CD4-positive, alpha-beta T cell (primary cell): ENCODE data around the gene CHD9. TPM values are rescaled to one million over a fixed set of nuclear protein-coding genes. Genes with fewer than 3 reads are reported as not detected.

Experiments
- ATAC-seq: fragments of 200-7000 bp; cut with Tn5 transposase; one replicate; pipeline ENCODE4 v1.10.0; 2022; ENCODE audit warnings: mild to moderate bottlenecking; ENCODE audit not compliant: poor library complexity
- CTCF ChIA-PET: fragments of 350-600 bp; sonication (Branson Sonifier 250); formaldehyde crosslinking; loops from one replicate; lab custom pipeline; 2021; ENCODE audit warnings: antibody characterized with exemption, inconsistent platforms; lab: Charles Lee
- POLR2A ChIA-PET: fragments of 350-600 bp; sonication (Branson Sonifier 250); formaldehyde crosslinking; loops from one replicate; lab custom pipeline; 2021; ENCODE audit warnings: antibody characterized with exemption, inconsistent platforms; lab: Charles Lee
- DNase-seq, 14 experiments: peaks; one replicate each; pipeline ENCODE4 v3.0.0-alpha.2; 2013 to 2020; ENCODE audit warnings: mixed read lengths in 2 of 14
- H3K27ac ChIP-seq, 2 donors: one replicate each; pipeline versions ENCODE4 v1.5.1 to v1.7.0; 2013; ENCODE audit warnings: low read length in 2 of 2, low read depth in 1 of 2, mild to moderate bottlenecking in 1 of 2
- H3K27me3 ChIP-seq, 2 experiments: 1 replicate in 1 of 2; 2 replicates in 1 of 2; pipeline versions ENCODE4 v1.6.1 to v1.7.0; 2013; ENCODE audit warnings: low read length in 2 of 2, control low read depth in 1 of 2, mild to moderate bottlenecking in 1 of 2, moderate library complexity in 1 of 2; ENCODE audit not compliant: insufficient read depth in 2 of 2, control insufficient read depth in 1 of 2
- H3K36me3 ChIP-seq: one replicate; pipeline ENCODE4 v1.6.1; 2013; ENCODE audit warnings: low read length, control low read depth; ENCODE audit not compliant: insufficient read depth
- H3K4me1 ChIP-seq: one replicate; pipeline ENCODE4 v1.6.1; 2013; ENCODE audit warnings: low read length, control low read depth; ENCODE audit not compliant: insufficient read depth
- H3K4me3 ChIP-seq: one replicate; pipeline ENCODE4 v1.5.1; 2013; ENCODE audit warnings: mild to moderate bottlenecking, low read length, moderate library complexity
- H3K9me3 ChIP-seq, 2 experiments: 1 replicate in 1 of 2; 2 replicates in 1 of 2; pipeline versions ENCODE4 v1.6.1 to v1.7.0; 2013; ENCODE audit warnings: low read length in 2 of 2, mild to moderate bottlenecking in 2 of 2, control low read depth in 1 of 2, moderate library complexity in 1 of 2; ENCODE audit not compliant: control insufficient read depth in 1 of 2, insufficient read depth in 1 of 2
- H3K27ac Mint-ChIP-seq: one replicate; pipeline ENCODE4 v1.8.0; 2020; ENCODE audit warnings: mixed read lengths
- H3K27me3 Mint-ChIP-seq: one replicate; pipeline ENCODE4 v1.8.0; 2021; ENCODE audit warnings: mixed read lengths
- H3K36me3 Mint-ChIP-seq: one replicate; pipeline ENCODE4 v1.8.0; 2021; ENCODE audit warnings: low read depth, mixed read lengths
- H3K4me1 Mint-ChIP-seq: one replicate; pipeline ENCODE4 v1.8.0; 2021; ENCODE audit warnings: low read depth, mixed read lengths
- H3K4me3 Mint-ChIP-seq: one replicate; pipeline ENCODE4 v1.8.0; 2020; ENCODE audit warnings: mild to moderate bottlenecking, mixed read lengths
- H3K9me3 Mint-ChIP-seq: one replicate; pipeline ENCODE4 v1.8.0; 2020; ENCODE audit warnings: mixed read lengths
- CTCF ChIP-seq: fragments of 200-600 bp; IDR thresholded peaks from one replicate; pipeline ENCODE4 v1.8.0; 2022; ENCODE audit warnings: antibody characterized with exemption, mild to moderate bottlenecking
- intact Hi-C, 2 experiments: fragments of 100-400 bp; cut with DNase I in 1 of 2; cut with micrococcal nuclease in 1 of 2; formaldehyde crosslinking; loops; one replicate each; pipeline versions ENCODE4 v1.15.1 to v1.9.0; 2023 to 2025; cut with DNase I, micrococcal nuclease
- total RNA-seq, 174 experiments: library from RNA in 2 of 174; stranded (reverse) in 2 of 174; gene quantifications; one replicate each; pipeline ENCODE4 v1.2.3 and lab custom pipeline; 2021 to 2026

CHD9 gene
- total RNA-seq, 2 experiments from 2014 or later: 28.2 to 28.8 TPM

GRCh38 chr16:53191413-53191812 lies 136.6 kb downstream of the CHD9 start:
- Histone ChIP-seq H3K27me3 (no peaks in the 10 kb centered on the region), H3K36me3 (no peaks in the 10 kb centered on the region), H3K4me3 (no peak overlapping the region), H3K9me3 (no peaks in the 10 kb centered on the region), H3K4me1 (no peaks in the 10 kb centered on the region), H3K27ac (no peak overlapping the region)
- H3K36me3 Mint-ChIP-seq: peaks cover 21% of the 10 kb centered on the region
- H3K4me1 Mint-ChIP-seq: peaks cover 4% of the 10 kb centered on the region
- H3K27ac Mint-ChIP-seq: no peak overlapping the region
- POLR2A ChIA-PET: no interaction called here
- intact Hi-C loops: no loop called here
- CTCF ChIA-PET: no interaction called here
- no peak for TF ChIP-seq CTCF
- ATAC-seq (no peak), DNase-seq (no peak)
- no peaks in the 10 kb centered on the region for H3K27me3 Mint-ChIP-seq
- H3K9me3 Mint-ChIP-seq: peaks cover 4% of the 10 kb centered on the region
- no peak overlapping the region for H3K4me3 Mint-ChIP-seq

- H3K27ac ChIP-seq: no peak overlapping the region
- no peaks in the 10 kb centered on the region for H3K4me1 ChIP-seq
- intact Hi-C loops: no loop called here
- H3K27me3 ChIP-seq: no peaks in the 10 kb centered on the region
- no peak for TF ChIP-seq CTCF
- no peak overlapping the region for H3K4me3 ChIP-seq
- H3K9me3 Mint-ChIP-seq: no peaks in the 10 kb centered on the region
- H3K27me3 Mint-ChIP-seq: no peaks in the 10 kb centered on the region
- ChIA-PET CTCF (no interaction called here), POLR2A (interaction anchor here (0.6 kb wide), 1 partner anchor 173 kb away, joined by 3 read pairs; no protein-coding TSS in a partner anchor)
- H3K9me3 ChIP-seq: no peaks in the 10 kb centered on the region
- H3K36me3 Mint-ChIP-seq: peaks cover 3% of the 10 kb centered on the region
- ATAC-seq (no peak), DNase-seq (no peak)
- H3K4me1 Mint-ChIP-seq: peaks cover 4% of the 10 kb centered on the region
- H3K4me3 Mint-ChIP-seq: no peak overlapping the region
- H3K27ac Mint-ChIP-seq: no peak overlapping the region
- no peaks in the 10 kb centered on the region for H3K36me3 ChIP-seq
These were observed 144.1 kb downstream of the CHD9 start for GRCh38 chr16:53198933-53199332.

GRCh38 chr16:53201900-53202299 lies 147.1 kb downstream of the CHD9 start:
- Histone ChIP-seq H3K27me3 (no peaks in the 10 kb centered on the region), H3K4me1 (no peaks in the 10 kb centered on the region), H3K9me3 (no peaks in the 10 kb centered on the region), H3K36me3 (no peaks in the 10 kb centered on the region), H3K27ac (no peak overlapping the region), H3K4me3 (no peak overlapping the region)
- ATAC-seq (no peak), DNase-seq (no peak)
- H3K27ac Mint-ChIP-seq: no peak overlapping the region
- intact Hi-C loops: no loop called here
- H3K36me3 Mint-ChIP-seq: peaks cover 6% of the 10 kb centered on the region
- no peaks in the 10 kb centered on the region for H3K9me3 Mint-ChIP-seq
- TF ChIP-seq CTCF: no peak
- ChIA-PET CTCF (interaction anchor here (0.7 kb wide), 1 partner anchor 150 kb away, joined by 3 read pairs; no protein-coding TSS in a partner anchor), POLR2A (no interaction called here)
- no peaks in the 10 kb centered on the region for H3K27me3 Mint-ChIP-seq
- no peak overlapping the region for H3K4me3 Mint-ChIP-seq
- peaks cover 8% of the 10 kb centered on the region for H3K4me1 Mint-ChIP-seq
